Activated CD4-positive, alpha-beta T cell treated with anti-CD3 and anti-CD28 coated beads, Interleukin-2, amount 50 U/mL, for 48 hours (primary cell): ENCODE measurements around the gene RARA.
"Not testable (repeated sequence)": the region's sequence is repeated elsewhere in the genome, so short reads cannot be mapped to it uniquely, and the experiment has no call there.

Source experiments
- DNase-seq, 2 experiments: peaks; one replicate each; pipeline ENCODE4 v3.0.0-alpha.2; 2020

RARA gene

GRCh38 chr17:40382251-40382650 is 73.3 kb downstream of the RARA start:
- DNase-seq, result no peak

GRCh38 chr17:40386555-40386954 is 77.6 kb downstream of the RARA start:
- not testable (repeated sequence) for DNase-seq

GRCh38 chr17:40399185-40399584 is 90.2 kb downstream of the RARA start:
- no peak for DNase-seq

- no peak for DNase-seq
Measured at GRCh38 chr17:40402668-40403067, 93.7 kb downstream of the RARA start.

- DNase-seq, result no peak
Measured at GRCh38 chr17:40404003-40404402, 95.0 kb downstream of the RARA start.
